Measurements from ENCODE around the gene TMEM26. TPM values are rescaled to one million over a fixed set of nuclear protein-coding genes. Genes with fewer than 3 reads are reported as not detected.

Gene TMEM26
- 3.6 and 3.9 TPM in 2 replicates for total RNA-seq
- long read RNA-seq, full-length matches to known transcripts = 2 of 5 reads
- long read RNA-seq, partial matches to known transcripts = 0 of 5 reads
- long read RNA-seq, other reads (novel, unspliced or antisense) = 3 of 5 reads

DNA sequence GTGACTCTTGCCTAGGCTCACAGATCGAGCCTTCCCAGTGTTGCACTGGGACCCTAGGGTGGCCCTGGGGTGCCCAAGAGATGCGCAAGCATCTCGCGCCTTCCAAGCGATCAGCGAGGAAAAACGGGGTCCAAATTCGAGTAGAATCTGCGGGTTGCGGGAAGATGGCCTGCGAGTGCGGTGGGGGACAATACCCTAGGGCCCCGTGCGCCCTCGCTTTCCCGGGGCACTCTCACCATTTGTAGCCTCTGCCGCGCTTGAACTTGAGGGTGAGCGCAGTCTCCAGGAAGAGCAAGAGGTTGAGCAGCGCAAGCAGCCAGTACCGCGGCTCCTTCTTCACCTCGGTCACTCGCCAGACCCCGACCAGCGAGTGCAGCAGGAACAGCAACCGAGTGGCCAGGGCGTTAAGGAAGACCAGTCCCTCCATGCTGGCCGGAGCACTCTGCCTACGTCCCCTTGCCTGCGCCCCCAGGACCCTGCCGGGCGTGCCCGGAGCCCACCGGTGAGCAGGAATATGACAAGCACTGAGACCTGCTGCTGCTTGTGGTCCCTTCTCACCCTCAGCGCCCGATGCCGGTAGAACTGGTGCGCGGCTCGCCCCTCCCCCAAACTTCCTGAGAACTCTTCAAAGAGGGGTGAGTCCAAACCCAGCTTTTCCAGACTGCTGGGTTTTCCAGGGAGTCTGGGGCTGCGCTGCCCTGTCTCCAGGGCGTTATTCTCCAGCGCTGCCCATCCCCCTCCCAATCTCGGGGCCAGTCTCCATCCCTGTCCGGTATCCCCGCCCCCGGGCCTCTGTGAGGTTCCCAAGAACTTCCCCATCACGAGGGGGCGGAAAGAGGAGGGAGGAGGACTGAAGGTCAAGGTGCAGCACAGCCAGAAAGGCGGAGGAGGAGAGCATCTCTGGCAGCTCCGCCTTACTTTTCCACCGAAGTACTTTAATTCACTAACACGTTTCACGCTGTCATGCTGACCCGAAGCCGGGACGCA lies at the start of gene TMEM26:
Gene TMEM26 (minus strand): TSS at position 727 of the 987 bp plus-strand sequence. CDS start 300 bp downstream, at position 427.
- no peaks in the 10 kb centered on the region for H3K9me3 Mint-ChIP-seq (ENCODE audit: unreplicated experiment)
- H3K27me3 Mint-ChIP-seq (ENCODE audit: unreplicated experiment) = peaks cover 30% of the 10 kb centered on the region
- DNase-seq (ENCODE audit: extremely low spot score, unreplicated experiment) = peak; percentile 85
- TF ChIP-seq, protein P1, sequence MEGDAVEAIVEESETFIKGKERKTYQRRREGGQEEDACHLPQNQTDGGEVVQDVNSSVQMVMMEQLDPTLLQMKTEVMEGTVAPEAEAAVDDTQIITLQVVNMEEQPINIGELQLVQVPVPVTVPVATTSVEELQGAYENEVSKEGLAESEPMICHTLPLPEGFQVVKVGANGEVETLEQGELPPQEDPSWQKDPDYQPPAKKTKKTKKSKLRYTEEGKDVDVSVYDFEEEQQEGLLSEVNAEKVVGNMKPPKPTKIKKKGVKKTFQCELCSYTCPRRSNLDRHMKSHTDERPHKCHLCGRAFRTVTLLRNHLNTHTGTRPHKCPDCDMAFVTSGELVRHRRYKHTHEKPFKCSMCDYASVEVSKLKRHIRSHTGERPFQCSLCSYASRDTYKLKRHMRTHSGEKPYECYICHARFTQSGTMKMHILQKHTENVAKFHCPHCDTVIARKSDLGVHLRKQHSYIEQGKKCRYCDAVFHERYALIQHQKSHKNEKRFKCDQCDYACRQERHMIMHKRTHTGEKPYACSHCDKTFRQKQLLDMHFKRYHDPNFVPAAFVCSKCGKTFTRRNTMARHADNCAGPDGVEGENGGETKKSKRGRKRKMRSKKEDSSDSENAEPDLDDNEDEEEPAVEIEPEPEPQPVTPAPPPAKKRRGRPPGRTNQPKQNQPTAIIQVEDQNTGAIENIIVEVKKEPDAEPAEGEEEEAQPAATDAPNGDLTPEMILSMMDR (IDR thresholded peaks at IDR 0.05) = no peak
- H3K4me1 Mint-ChIP-seq (ENCODE audit: unreplicated experiment) = peaks cover 29% of the 10 kb centered on the region
- H3K36me3 Mint-ChIP-seq (ENCODE audit: unreplicated experiment) = peaks cover 4% of the 10 kb centered on the region
- H3K4me3 Mint-ChIP-seq (ENCODE audit: unreplicated experiment) = peak within 1 kb of the TSS; percentile 88
- peak within 1 kb of the TSS; percentile 34 for H3K27ac Mint-ChIP-seq (ENCODE audit: unreplicated experiment)

DNA sequence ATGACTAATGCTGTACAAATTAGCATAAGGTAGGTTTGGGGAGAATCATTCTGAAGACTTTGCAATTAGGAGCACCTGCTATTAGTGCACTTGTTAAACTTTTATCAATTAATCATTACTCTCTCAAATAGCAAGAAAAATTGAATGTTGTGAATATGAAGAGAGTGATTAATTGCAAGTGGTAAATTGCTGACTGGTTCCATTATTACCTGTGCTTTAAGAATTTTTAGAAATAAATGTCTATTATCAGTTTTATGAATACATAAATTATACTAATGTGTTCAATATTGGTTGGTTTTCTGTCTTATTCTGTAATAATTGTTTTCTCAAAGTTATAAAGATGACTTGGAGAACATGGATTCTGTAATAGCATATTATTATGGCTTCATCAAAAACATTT lies 47.3 kb upstream of the TMEM26 start:
- H3K4me1 Mint-ChIP-seq (ENCODE audit: unreplicated experiment) = peaks cover 3% of the 10 kb centered on the region
- H3K4me3 Mint-ChIP-seq (ENCODE audit: unreplicated experiment) = no peak overlapping the region
- no peak for DNase-seq (ENCODE audit: extremely low spot score, unreplicated experiment)
- peaks cover 3% of the 10 kb centered on the region for H3K27me3 Mint-ChIP-seq (ENCODE audit: unreplicated experiment)
- no peaks in the 10 kb centered on the region for H3K9me3 Mint-ChIP-seq (ENCODE audit: unreplicated experiment)
- H3K27ac Mint-ChIP-seq (ENCODE audit: unreplicated experiment) = no peak overlapping the region
- no peaks in the 10 kb centered on the region for H3K36me3 Mint-ChIP-seq (ENCODE audit: unreplicated experiment)
- TF ChIP-seq, protein P1 (IDR thresholded peaks at IDR 0.05) = no peak

DNA sequence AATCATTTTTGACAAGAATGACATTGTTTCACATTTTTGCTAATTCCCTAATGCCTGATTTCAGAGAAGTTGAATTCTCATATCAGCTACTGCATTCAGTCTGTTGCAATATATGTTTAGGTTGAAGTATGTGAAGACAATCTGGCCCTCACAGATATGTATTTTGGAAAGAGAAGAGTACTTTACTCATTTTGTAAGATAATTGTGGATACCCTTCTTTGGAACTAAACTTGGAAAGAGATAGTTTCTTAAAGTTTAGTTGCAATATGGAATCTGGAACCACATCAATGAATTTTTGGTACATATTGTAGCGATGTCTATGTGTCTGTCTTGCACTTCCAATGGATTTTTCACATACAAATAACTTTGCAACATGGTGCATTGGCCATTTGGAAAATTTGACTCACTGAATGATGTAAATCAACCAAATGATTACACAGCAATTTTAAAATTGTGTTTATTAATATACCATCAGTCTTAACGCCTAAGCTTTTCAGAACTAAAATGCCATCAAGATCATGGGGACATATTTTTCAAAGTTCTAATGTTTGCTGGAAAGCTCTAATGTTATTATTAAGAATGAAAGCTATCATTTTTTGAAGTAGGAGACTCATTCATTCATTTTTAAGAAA lies 39.3 kb upstream of the TMEM26 start:
- no peaks in the 10 kb centered on the region for H3K36me3 Mint-ChIP-seq (ENCODE audit: unreplicated experiment)
- H3K4me3 Mint-ChIP-seq (ENCODE audit: unreplicated experiment) = no peak overlapping the region
- H3K27me3 Mint-ChIP-seq (ENCODE audit: unreplicated experiment) = peaks cover 4% of the 10 kb centered on the region
- TF ChIP-seq, protein P1 (IDR thresholded peaks at IDR 0.05) = no peak
- peaks cover 3% of the 10 kb centered on the region for H3K9me3 Mint-ChIP-seq (ENCODE audit: unreplicated experiment)
- peaks cover 8% of the 10 kb centered on the region for H3K4me1 Mint-ChIP-seq (ENCODE audit: unreplicated experiment)
- no peak for DNase-seq (ENCODE audit: extremely low spot score, unreplicated experiment)
- no peak overlapping the region for H3K27ac Mint-ChIP-seq (ENCODE audit: unreplicated experiment)

DNA sequence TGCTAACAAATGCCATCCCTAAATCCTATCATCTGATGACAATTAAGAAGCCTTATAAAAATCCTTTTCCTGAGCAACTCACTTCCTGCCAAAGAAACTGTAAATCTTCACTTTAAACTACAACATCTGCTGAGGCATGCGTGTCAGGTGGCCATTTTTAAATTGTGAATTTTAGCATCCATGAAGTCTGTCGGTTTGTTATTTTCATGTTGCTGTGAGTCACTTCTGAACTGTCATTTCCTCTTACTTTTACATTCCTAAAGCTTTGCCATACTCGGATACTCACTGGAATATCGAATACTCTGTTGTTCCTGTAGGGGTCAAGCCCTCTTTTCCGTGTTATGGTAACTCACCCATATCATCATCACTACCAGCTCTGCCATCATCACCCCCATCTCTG lies 34.3 kb upstream of the TMEM26 start:
- DNase-seq (ENCODE audit: extremely low spot score, unreplicated experiment) = no peak
- peaks cover 3% of the 10 kb centered on the region for H3K9me3 Mint-ChIP-seq (ENCODE audit: unreplicated experiment)
- H3K4me1 Mint-ChIP-seq (ENCODE audit: unreplicated experiment) = peaks cover 24% of the 10 kb centered on the region
- peak overlapping the region; percentile 25 for H3K27ac Mint-ChIP-seq (ENCODE audit: unreplicated experiment)
- no peaks in the 10 kb centered on the region for H3K27me3 Mint-ChIP-seq (ENCODE audit: unreplicated experiment)
- TF ChIP-seq, protein P1 (IDR thresholded peaks at IDR 0.05) = no peak
- H3K4me3 Mint-ChIP-seq (ENCODE audit: unreplicated experiment) = no peak overlapping the region
- no peaks in the 10 kb centered on the region for H3K36me3 Mint-ChIP-seq (ENCODE audit: unreplicated experiment)

All from osteocyte (in vitro differentiated cells).